SK-N-SH (cell line): ENCODE data around the gene SLC25A48. TPM values are rescaled to one million over a fixed set of nuclear protein-coding genes. Genes with fewer than 3 reads are reported as not detected.

Source experiments
- CTCF ChIA-PET: fragments of 300-600, 350-600 bp; formaldehyde crosslinking; extraction: SDS; loops from one replicate; lab custom pipeline; 2021; lab: Yijun Ruan, JAX
- POLR2A ChIA-PET: fragments of 350-600 bp; sonication (Branson Sonifier 250); formaldehyde crosslinking; extraction: SDS; loops from one replicate; lab custom pipeline; 2020; ENCODE audit warnings: antibody characterized with exemption, inconsistent platforms; lab: Yijun Ruan, JAX
- DNase-seq: peaks from one replicate; pipeline ENCODE4 v3.0.0; 2012
- H2AFZ ChIP-seq: fragments of 200-600 bp; sonication (generic); 2 replicates; pipeline ENCODE4 v1.8.1; 2016; ENCODE audit warnings: antibody characterized with exemption, mild to moderate bottlenecking, low read depth
- H3F3A ChIP-seq: fragments of 200-600 bp; sonication (generic); replicated peaks from 2 replicates; pipeline ENCODE3; 2016; ENCODE audit warnings: antibody characterized with exemption, mild to moderate bottlenecking; ENCODE audit not compliant: insufficient read depth
- H3K27ac ChIP-seq, 2 experiments: fragments of 200-500 bp in 1 of 2; fragments of 200-600 bp in 1 of 2; sonication (Bioruptor generic) in 1 of 2; sonication (generic), shearing (Covaris generic) in 1 of 2; 2 replicates each; pipeline versions ENCODE4 v1.5.1 to v1.6.1; 2014 to 2016; ENCODE audit warnings: low read depth in 2 of 2, inconsistent platforms in 1 of 2, low read length in 1 of 2, mild to moderate bottlenecking in 1 of 2, mixed read lengths in 1 of 2
- H3K27me3 ChIP-seq: fragments of 200-600 bp; sonication (generic), shearing (Covaris generic); 2 replicates; pipeline ENCODE4 v1.6.1; 2016; ENCODE audit warnings: mixed run types; ENCODE audit not compliant: insufficient read depth
- H3K36me3 ChIP-seq, 2 experiments: fragments of 200-500 bp in 1 of 2; fragments of 200-600 bp in 1 of 2; sonication (Bioruptor generic) in 1 of 2; sonication (generic) in 1 of 2; replicated peaks in 1 of 2; 2 replicates each; pipeline versions ENCODE3 to v1.5.1; 2014 to 2016; ENCODE audit warnings: low read length in 1 of 2, mild to moderate bottlenecking in 1 of 2; ENCODE audit not compliant: insufficient read depth in 2 of 2, control insufficient read depth in 1 of 2
- H3K4me1 ChIP-seq, 2 experiments: fragments of 200-500 bp in 1 of 2; fragments of 200-600 bp in 1 of 2; sonication (Bioruptor generic) in 1 of 2; sonication (generic), shearing (Covaris generic) in 1 of 2; 2 replicates each; pipeline versions ENCODE4 v1.5.1 to v1.6.1; 2014 to 2016; ENCODE audit warnings: low read depth in 1 of 2, low read length in 1 of 2, mixed run types in 1 of 2; ENCODE audit not compliant: insufficient read depth in 2 of 2, control insufficient read depth in 1 of 2
- H3K4me2 ChIP-seq: fragments of 200-600 bp; sonication (generic), shearing (Covaris generic); 2 replicates; pipeline ENCODE4 v1.6.1; 2017; ENCODE audit warnings: mixed run types
- H3K4me3 ChIP-seq, 2 experiments: fragments of 200-500 bp in 1 of 2; fragments of 200-600 bp in 1 of 2; sonication (Bioruptor generic) in 1 of 2; sonication (generic), shearing (Covaris generic) in 1 of 2; 2 replicates each; pipeline versions ENCODE4 v1.5.1 to v1.8.1; 2014 to 2016; ENCODE audit warnings: low read depth in 2 of 2, inconsistent platforms in 1 of 2, low read length in 1 of 2, mild to moderate bottlenecking in 1 of 2, mixed read lengths in 1 of 2, moderate library complexity in 1 of 2
- H3K79me2 ChIP-seq: fragments of 200-600 bp; sonication (generic); 2 replicates; pipeline ENCODE4 v1.8.1; 2017; ENCODE audit warnings: mild to moderate bottlenecking; ENCODE audit not compliant: insufficient read depth
- H3K9ac ChIP-seq: fragments of 200-600 bp; sonication (generic); 2 replicates; pipeline ENCODE4 v1.6.1; 2017; ENCODE audit warnings: mixed run types
- H3K9me2 ChIP-seq: fragments of 200-600 bp; sonication (generic); 2 replicates; pipeline ENCODE4 v1.6.1; 2017; ENCODE audit warnings: mixed run types
- H3K9me3 ChIP-seq: fragments of 200-600 bp; sonication (generic); 2 replicates; pipeline ENCODE4 v1.6.1; 2017; ENCODE audit warnings: mixed run types, mild to moderate bottlenecking, moderate library complexity
- H4K20me1 ChIP-seq: fragments of 200-600 bp; sonication (generic); 2 replicates; pipeline ENCODE4 v1.6.1; 2017; ENCODE audit warnings: mild to moderate bottlenecking, mixed run types; ENCODE audit not compliant: insufficient read depth
- CHD2 ChIP-seq: fragments of 150-350 bp; IDR thresholded peaks from 2 replicates; pipeline ENCODE4 v1.6.1; 2018; ENCODE audit warnings: low read length; ENCODE audit not compliant: partially characterized antibody
- FOSL2 ChIP-seq: IDR thresholded peaks from 2 replicates; pipeline ENCODE4 v1.4.0; 2012; ENCODE audit warnings: low read depth, mild to moderate bottlenecking, moderate library complexity, borderline replicate concordance
- MAX ChIP-seq: IDR thresholded peaks from 2 replicates; pipeline ENCODE4 v1.4.0; 2012; ENCODE audit warnings: low read depth
- NRF1 ChIP-seq: IDR thresholded peaks from 2 replicates; pipeline ENCODE4 v1.6.1; 2012; ENCODE audit warnings: low read depth, mild to moderate bottlenecking, low read length
- POLR2AphosphoS5 ChIP-seq: IDR thresholded peaks from 2 replicates; pipeline ENCODE4 v1.6.1; 2012; ENCODE audit warnings: low read depth, low read length
- RAD21 ChIP-seq: IDR thresholded peaks from 2 replicates; pipeline ENCODE4 v1.6.1; 2012; ENCODE audit warnings: mild to moderate bottlenecking, low read length
- RXRA ChIP-seq: IDR thresholded peaks from 2 replicates; pipeline ENCODE4 v1.4.0; 2012; ENCODE audit warnings: low read depth, mild to moderate bottlenecking, borderline replicate concordance
- TAF1 ChIP-seq: IDR thresholded peaks from 2 replicates; pipeline ENCODE4 v1.6.1; 2012; ENCODE audit warnings: low read depth, mild to moderate bottlenecking, low read length, moderate library complexity, borderline replicate concordance
- USF1 ChIP-seq: IDR thresholded peaks from 2 replicates; pipeline ENCODE4 v1.4.0; 2012; ENCODE audit warnings: low read depth, borderline replicate concordance
- USF2 ChIP-seq: fragments of 150-350 bp; IDR thresholded peaks from 2 replicates; pipeline ENCODE4 v1.6.1; 2017; ENCODE audit warnings: antibody characterized with exemption, low read length, low read depth, borderline replicate concordance
- YY1 ChIP-seq: IDR thresholded peaks from 2 replicates; pipeline ENCODE4 v1.4.0; 2012; ENCODE audit warnings: low read depth, mild to moderate bottlenecking
- WGBS: methylation state at CpG from one replicate; pipeline ENCODE4 v1.1.6; 2017; ENCODE audit warnings: low lambda C conversion rate; 5-methylcytosine and 5-hydroxymethylcytosine counted together
- polyA plus RNA-seq, 3 experiments: library from polyadenylated mRNA; depleted of rRNA; stranded (reverse); fragments of >200 nt; gene quantifications; 2 replicates each; pipeline ENCODE4 v1.2.3, GENCODE V29; 2012

SLC25A48 gene
- polyA plus RNA-seq, 1 of the 3 experiments (the other 2 are of a cell fraction) = 0.23 TPM

- DNase-seq = no peak
- H3K9me2 ChIP-seq = no peaks in the 10 kb centered on the region
- H3K27me3 ChIP-seq = no peaks in the 10 kb centered on the region; the same call in 1 of the 2 replicates
- no peaks in the 10 kb centered on the region for H3K9me3 ChIP-seq
- H3K36me3 ChIP-seq = no peaks in the 10 kb centered on the region
- H3K4me2 ChIP-seq = no peak overlapping the region
- H3K27ac ChIP-seq = no peak overlapping the region
- no peaks in the 10 kb centered on the region; a peak in 1 of 4 replicates for H3K4me1 ChIP-seq
- no peak overlapping the region for H2AFZ ChIP-seq
- H4K20me1 ChIP-seq = no peaks in the 10 kb centered on the region
- WGBS = 42% methylated on average over 7 of the region's 7 CpGs
- POLR2A ChIA-PET = no interaction called here
- no peaks in the 10 kb centered on the region for H3K79me2 ChIP-seq
- H3F3A ChIP-seq = no peaks in the 10 kb centered on the region
- no peak overlapping the region for H3K4me3 ChIP-seq
- H3K9ac ChIP-seq = no peak overlapping the region
- TF ChIP-seq FOSL2 = no peak
- TF ChIP-seq YY1 = no peak
- TF ChIP-seq NRF1 = no peak
- no peak for TF ChIP-seq POLR2AphosphoS5
- no peak for TF ChIP-seq USF1
- TF ChIP-seq RAD21 = no peak
- TF ChIP-seq TAF1 = no peak
- TF ChIP-seq CHD2 = no peak
- TF ChIP-seq MAX = no peak
- CTCF ChIA-PET = interaction anchor here (0.8 to 1.5 kb wide), 2 partner anchors 16 to 21 kb away, joined by 4 to 10 read pairs; partner anchors contain the start of gene SLC25A48
Measured at GRCh38 chr5:135813758-135814157, 20.7 kb upstream of the SLC25A48 start.

- Histone ChIP-seq H3K4me2 (no peak overlapping the region), H3K4me3 (no peak overlapping the region), H3K27me3 (no peaks in the 10 kb centered on the region; the same call in 1 of the 2 replicates), H3F3A (no peaks in the 10 kb centered on the region), H2AFZ (no peak overlapping the region), H3K79me2 (no peaks in the 10 kb centered on the region), H3K36me3 (no peaks in the 10 kb centered on the region), H3K9me2 (no peaks in the 10 kb centered on the region), H3K4me1 (no peaks in the 10 kb centered on the region; a peak in 1 of 4 replicates), H3K9me3 (no peaks in the 10 kb centered on the region), H3K27ac (no peak overlapping the region), H4K20me1 (no peaks in the 10 kb centered on the region), H3K9ac (no peak overlapping the region)
- ChIA-PET CTCF (no interaction called here), POLR2A (no interaction called here)
- DNase-seq = no peak
- WGBS = 44% methylated on average over 3 of the region's 3 CpGs
- TF ChIP-seq RXRA = no peak
- TF ChIP-seq USF2 = no peak
- no peak for TF ChIP-seq POLR2AphosphoS5
- no peak for TF ChIP-seq FOSL2
Measured at GRCh38 chr5:135814316-135814715, 20.1 kb upstream of the SLC25A48 start.
